ENCODE measurements around the gene GDPD4.

- TF ChIP-seq POLR2A (IDR thresholded peaks at IDR 0.05; ENCODE audit: low read length) (no peak), GATA1 (IDR thresholded peaks at IDR 0.05; ENCODE audit: low read depth, low read length) (no peak)
Observed at GRCh38 chr11:77200351-77201268, 100.9 kb downstream of the GDPD4 start.

All from erythroblast (primary cell).